Bronchus fibroblast of lung (primary cell): ENCODE measurements around the gene TAS2R30. TPM values are rescaled to one million over a fixed set of nuclear protein-coding genes. Genes with fewer than 3 reads are reported as not detected.

Experiments
- total RNA-seq: library from RNA; depleted of rRNA; stranded (reverse); fragments of >200 nt; gene quantifications from 2 replicates; pipeline ENCODE4 v1.2.3, GENCODE V29; 2015

Gene TAS2R30
- total RNA-seq: under 0.01 TPM in 1 of 2 replicates, not detected in the other

GRCh38 chr12:11134305-11134704 is at the start of gene TAS2R30:
Gene TAS2R30, minus strand, starts transcription at chr12:11134644. Its CDS starts 400 bp downstream, at chr12:11134244.

GRCh38 chr12:11171145-11171968 is 36.9 kb upstream of the TAS2R30 start, which contains the start of gene SMIM10L1:
Gene SMIM10L1, plus strand, starts transcription at chr12:11171194. Its CDS starts 163 bp downstream, at chr12:11171357.

GRCh38 chr12:11092128-11092527 is 42.3 kb downstream of the TAS2R30 start, which contains the start of gene TAS2R43:
Gene TAS2R43, minus strand, starts transcription at chr12:11092313. Its CDS starts 84 bp downstream, at chr12:11092229.

Other genes starting within 250 kb of the TAS2R30 start
- 0.15 and 0.17 TPM in 2 replicates for gene TAS2R13, start 225.1 kb downstream of the TAS2R30 start, total RNA-seq
- gene PRH2, start 205.4 kb downstream of the TAS2R30 start, total RNA-seq: 0.30 TPM in 1 of 2 replicates, not detected in the other
- gene TAS2R14, start 195.4 kb downstream of the TAS2R30 start, total RNA-seq: 0.15 and 1.0 TPM in 2 replicates
- not detected in 2 replicates for gene TAS2R50, start 147.7 kb downstream of the TAS2R30 start, total RNA-seq
- under 0.01 TPM in 1 of 2 replicates, not detected in the other for gene TAS2R20, start 136.3 kb downstream of the TAS2R30 start, total RNA-seq
- gene TAS2R19, start 112.0 kb downstream of the TAS2R30 start, total RNA-seq: 0.30 TPM in 1 of 2 replicates, not detected in the other
- 0.15 and 0.17 TPM in 2 replicates for gene TAS2R31, start 103.2 kb downstream of the TAS2R30 start, total RNA-seq
- gene TAS2R46, start 72.3 kb downstream of the TAS2R30 start, total RNA-seq: not detected in 2 replicates
- 0.15 TPM in 1 of 2 replicates, not detected in the other for gene TAS2R43, start 42.3 kb downstream of the TAS2R30 start, total RNA-seq
- gene SMIM10L1, start 36.5 kb upstream of the TAS2R30 start, total RNA-seq: 5.5 and 5.7 TPM in 2 replicates
- gene TAS2R42, start 52.3 kb upstream of the TAS2R30 start, total RNA-seq: not detected in 2 replicates
- not detected in 2 replicates for gene PRB3, start 135.1 kb upstream of the TAS2R30 start, total RNA-seq
- not detected in 2 replicates for gene PRB4, start 175.8 kb upstream of the TAS2R30 start, total RNA-seq